Osteoblast (primary cell): Measurements from ENCODE around the gene ABCC3. TPM values are rescaled to one million over a fixed set of nuclear protein-coding genes. Genes with fewer than 3 reads are reported as not detected.

ENCODE experiments used
- DNase-seq: peaks from one replicate; pipeline ENCODE4 v3.0.0; 2011; ENCODE audit warnings: low spot score, mixed read lengths; ENCODE audit not compliant: insufficient read length; ENCODE audit errors: missing footprints
- H2AFZ ChIP-seq: 2 replicates; pipeline ENCODE4 v1.6.0; 2011; ENCODE audit warnings: mild to moderate bottlenecking, low read length
- H3K27ac ChIP-seq: 2 replicates; pipeline ENCODE4 v1.5.1; 2011; ENCODE audit warnings: mild to moderate bottlenecking, low read depth, low read length, moderate library complexity
- H3K27me3 ChIP-seq: 2 replicates; pipeline ENCODE4 v1.6.0; 2012; ENCODE audit warnings: mild to moderate bottlenecking, control low read depth, inconsistent platforms, low read length, moderate library complexity; ENCODE audit not compliant: insufficient read depth
- H3K36me3 ChIP-seq: 2 replicates; pipeline ENCODE4 v1.5.1; 2011; ENCODE audit warnings: mild to moderate bottlenecking, low read length, control low read depth, moderate library complexity; ENCODE audit not compliant: insufficient read depth
- H3K4me1 ChIP-seq: 2 replicates; pipeline ENCODE4 v1.5.1; 2011; ENCODE audit warnings: mild to moderate bottlenecking, low read length, control low read depth, moderate library complexity; ENCODE audit not compliant: insufficient read depth
- H3K4me2 ChIP-seq: 2 replicates; pipeline ENCODE4 v1.6.0; 2011; ENCODE audit warnings: mild to moderate bottlenecking, low read length; ENCODE audit not compliant: insufficient read depth
- H3K4me3 ChIP-seq: fragments of 200-600 bp; sonication (generic); 3 replicates; pipeline ENCODE4 v1.5.1; 2012; ENCODE audit warnings: mild to moderate bottlenecking, low read length, inconsistent platforms; ENCODE audit not compliant: insufficient read depth
- H3K79me2 ChIP-seq: 2 replicates; pipeline ENCODE4 v1.6.0; 2012; ENCODE audit warnings: mild to moderate bottlenecking, low read length, control low read depth, inconsistent platforms; ENCODE audit not compliant: insufficient read depth
- H3K9me3 ChIP-seq: 2 replicates; pipeline ENCODE4 v1.5.1; 2011; ENCODE audit warnings: low read depth, low read length, control low read depth
- H4K20me1 ChIP-seq: 2 replicates; pipeline ENCODE4 v1.6.0; 2012; ENCODE audit warnings: mild to moderate bottlenecking, low read length, control low read depth; ENCODE audit not compliant: insufficient read depth
- CTCF ChIP-seq: IDR thresholded peaks from 2 replicates; pipeline ENCODE4 v1.5.1; 2011; ENCODE audit warnings: mild to moderate bottlenecking, low read depth, low read length, moderate library complexity; ENCODE audit errors: extremely low read depth
- total RNA-seq: library from RNA; depleted of rRNA; stranded (reverse); fragments of >200 nt; gene quantifications from 2 replicates; pipeline ENCODE4 v1.2.3, GENCODE V29; 2012

The ABCC3 gene
- total RNA-seq, 1 donor = 28.6 TPM

- H3K27me3 ChIP-seq = peaks cover 27% of the 10 kb centered on the region
- H2AFZ ChIP-seq = no peak overlapping the region
- H4K20me1 ChIP-seq = no peaks in the 10 kb centered on the region
- H3K27ac ChIP-seq = no peak overlapping the region
- H3K79me2 ChIP-seq = no peaks in the 10 kb centered on the region
- no peak for TF ChIP-seq CTCF
- no peak for DNase-seq
- no peak overlapping the region for H3K4me2 ChIP-seq
- H3K4me1 ChIP-seq = no peaks in the 10 kb centered on the region
- H3K9me3 ChIP-seq = no peaks in the 10 kb centered on the region
- H3K4me3 ChIP-seq = no peak overlapping the region
- no peaks in the 10 kb centered on the region for H3K36me3 ChIP-seq
These were observed 47.1 kb upstream of the ABCC3 start for GRCh38 chr17:50587571-50587970.

- Histone ChIP-seq H3K9me3 (no peaks in the 10 kb centered on the region), H3K4me2 (no peak overlapping the region), H4K20me1 (no peaks in the 10 kb centered on the region), H3K79me2 (no peaks in the 10 kb centered on the region), H3K27ac (no peak overlapping the region), H3K4me3 (no peak overlapping the region), H3K4me1 (no peaks in the 10 kb centered on the region), H3K27me3 (peaks cover 21% of the 10 kb centered on the region), H3K36me3 (no peaks in the 10 kb centered on the region), H2AFZ (no peak overlapping the region)
- no peak for DNase-seq
- TF ChIP-seq CTCF = no peak
These were observed 46.2 kb upstream of the ABCC3 start for GRCh38 chr17:50588391-50589049.

- no peak overlapping the region for H3K4me2 ChIP-seq
- DNase-seq = no peak
These were observed 45.5 kb upstream of the ABCC3 start for GRCh38 chr17:50589095-50589705.

More at GRCh38 chr17:50589095-50589705, 45.5 kb upstream of the ABCC3 start:
- no peak overlapping the region for H3K27ac ChIP-seq
- no peaks in the 10 kb centered on the region for H3K4me1 ChIP-seq
- H3K27me3 ChIP-seq = peaks cover 19% of the 10 kb centered on the region
- no peaks in the 10 kb centered on the region for H3K36me3 ChIP-seq
- no peaks in the 10 kb centered on the region for H4K20me1 ChIP-seq
- no peak for TF ChIP-seq CTCF
- H3K79me2 ChIP-seq = no peaks in the 10 kb centered on the region
- H3K4me3 ChIP-seq = no peak overlapping the region
- no peaks in the 10 kb centered on the region for H3K9me3 ChIP-seq
- no peak overlapping the region for H2AFZ ChIP-seq
